Astrocyte of the spinal cord (primary cell): ENCODE measurements around the gene LAMB4.

Experiments
- DNase-seq: peaks from one replicate; pipeline ENCODE4 v3.0.0; 2011; ENCODE audit warnings: low read depth, low spot score
- H3K4me3 ChIP-seq: 2 replicates; pipeline ENCODE4 v1.5.1; 2011; ENCODE audit warnings: low read depth, mild to moderate bottlenecking, low read length, moderate library complexity
- CTCF ChIP-seq: IDR thresholded peaks from 2 replicates; pipeline ENCODE4 v1.5.1; 2012; ENCODE audit warnings: low read depth, mild to moderate bottlenecking, low read length, inconsistent platforms
- in situ Hi-C: cut with HindIII; loops from 2 replicates; pipeline ENCODE4 v1.10.0; 2017; ENCODE audit warnings: low sequenced_read_pairs

The LAMB4 gene

GRCh38 chr7:108096996-108097395, 33.2 kb downstream of the LAMB4 start:
- DNase-seq, result no peak
- in situ Hi-C loops, result no loop called here
- TF ChIP-seq CTCF, result no peak
- H3K4me3 ChIP-seq, result no peak overlapping the region

- in situ Hi-C loops, result no loop called here
- no peak for TF ChIP-seq CTCF
- peak; percentile 91 for DNase-seq
- H3K4me3 ChIP-seq, result no peak overlapping the region
Observed at GRCh38 chr7:108094933-108095710, 35.0 kb downstream of the LAMB4 start.

- in situ Hi-C loops, result no loop called here
- H3K4me3 ChIP-seq, result no peak overlapping the region
- TF ChIP-seq CTCF, result no peak
- DNase-seq, result peak; percentile 87
Observed at GRCh38 chr7:108094346-108094745, 35.8 kb downstream of the LAMB4 start.

GRCh38 chr7:108093851-108094331, 36.3 kb downstream of the LAMB4 start:
- DNase-seq, result no peak
- in situ Hi-C loops, result no loop called here
- TF ChIP-seq CTCF, result no peak
- H3K4me3 ChIP-seq, result no peak overlapping the region

- no peak for TF ChIP-seq CTCF
- H3K4me3 ChIP-seq, result no peak overlapping the region
- in situ Hi-C loops, result no loop called here
- no peak for DNase-seq
Observed at GRCh38 chr7:108093341-108093740, 36.8 kb downstream of the LAMB4 start.

GRCh38 chr7:108091461-108091831, 38.7 kb downstream of the LAMB4 start:
- in situ Hi-C loops, result no loop called here
- H3K4me3 ChIP-seq, result no peak overlapping the region
- DNase-seq, result no peak
- no peak for TF ChIP-seq CTCF
